ENCODE results near the gene MBD3L2B. TPM values are rescaled to one million over a fixed set of nuclear protein-coding genes. Genes with fewer than 3 reads are reported as not detected.

MBD3L2B gene
- not detected in 2 replicates for total RNA-seq

DNA sequence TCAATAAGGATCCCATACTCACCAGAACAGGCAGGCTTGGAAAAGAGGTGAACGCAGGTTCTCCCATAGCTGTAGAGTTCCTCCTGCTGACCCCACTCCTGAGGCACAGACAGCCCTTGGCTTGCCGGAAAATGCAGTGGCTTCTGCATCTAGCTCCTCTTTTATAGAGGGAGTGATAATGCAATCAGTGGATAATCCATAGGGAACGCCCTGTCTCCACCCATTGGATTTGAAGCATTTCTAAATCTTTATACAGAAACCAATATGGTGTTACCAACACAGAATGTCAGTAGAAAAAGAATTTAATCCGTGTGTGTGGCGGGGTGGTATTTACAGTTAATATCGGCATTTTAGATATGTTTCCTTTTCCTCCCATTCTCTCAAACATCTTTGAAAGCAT is at the start of gene MBD3L2B:
MBD3L2B (minus strand) TSS at position 101 of the 400 bp plus-strand sequence; CDS start at position 67, 34 bp downstream.

DNA sequence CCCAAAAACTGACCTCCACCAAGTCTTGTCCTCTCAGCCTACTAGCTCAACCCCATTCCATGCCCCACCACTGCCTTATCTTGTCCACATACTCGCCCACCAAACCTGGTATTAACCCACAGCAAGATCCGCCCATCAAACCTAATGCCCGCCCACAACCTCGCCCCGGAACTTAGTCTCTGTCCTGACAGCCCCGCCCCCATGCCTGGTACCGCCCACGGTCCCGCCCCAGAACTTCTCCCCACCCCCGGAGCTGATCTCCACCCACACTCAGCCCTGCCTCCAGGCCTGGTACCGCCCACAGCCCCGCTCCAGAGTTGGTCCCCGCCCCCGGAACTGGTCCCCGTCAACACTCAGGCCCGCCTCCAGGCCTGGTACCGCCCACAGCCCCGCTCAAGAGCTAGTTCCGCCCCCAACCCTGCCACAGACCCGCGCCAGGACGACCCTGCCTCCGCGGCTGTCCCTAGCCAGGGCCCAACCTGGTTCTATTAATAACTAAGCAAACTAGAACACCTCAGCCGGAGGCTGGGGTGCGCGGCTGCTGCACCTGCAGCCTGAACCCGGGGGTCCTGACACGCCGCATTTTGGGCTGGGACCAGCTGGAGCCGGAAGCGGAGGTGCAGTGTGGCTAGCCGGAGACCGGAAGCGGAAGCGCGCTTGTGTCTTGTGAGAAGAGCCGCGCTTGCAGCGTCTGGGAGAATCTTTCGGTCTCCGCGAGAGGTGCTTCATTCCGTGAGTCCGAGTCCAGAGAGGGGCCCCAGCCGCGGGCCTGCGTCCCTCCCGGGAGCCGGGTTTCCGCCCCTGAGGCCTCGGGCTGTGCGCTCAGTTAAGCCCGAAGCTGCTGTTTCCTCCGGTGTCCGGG is 48.0 kb upstream of the MBD3L2B start, which contains the start of gene ZNF557:
ZNF557 (plus strand) TSS at position 662 of the 862 bp plus-strand sequence. CDS start 5,372 bp downstream, outside the sequence.

DNA sequence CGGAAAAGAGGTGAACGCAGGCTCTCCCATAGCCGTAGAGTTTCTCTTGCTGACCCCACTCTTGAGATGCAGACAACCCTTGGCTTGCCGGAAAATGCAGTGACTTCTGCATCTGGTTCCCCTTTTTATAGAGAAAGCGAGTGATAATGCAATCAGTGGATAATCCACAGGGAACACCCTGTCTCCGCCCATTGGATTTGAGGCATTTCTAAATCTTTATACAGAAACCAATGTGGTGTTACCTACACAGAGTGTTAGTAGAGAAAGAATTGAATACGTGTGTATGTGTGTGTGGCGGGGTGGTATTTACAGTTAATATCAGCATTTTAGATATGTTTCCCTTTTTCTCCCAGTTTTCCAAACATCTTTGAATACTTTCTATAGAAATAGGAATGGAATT is 37.3 kb upstream of the MBD3L2B start, which contains the start of gene MBD3L3:
MBD3L3 (minus strand) TSS at position 101 of the 400 bp plus-strand sequence; CDS start at position 30, 71 bp downstream.

DNA sequence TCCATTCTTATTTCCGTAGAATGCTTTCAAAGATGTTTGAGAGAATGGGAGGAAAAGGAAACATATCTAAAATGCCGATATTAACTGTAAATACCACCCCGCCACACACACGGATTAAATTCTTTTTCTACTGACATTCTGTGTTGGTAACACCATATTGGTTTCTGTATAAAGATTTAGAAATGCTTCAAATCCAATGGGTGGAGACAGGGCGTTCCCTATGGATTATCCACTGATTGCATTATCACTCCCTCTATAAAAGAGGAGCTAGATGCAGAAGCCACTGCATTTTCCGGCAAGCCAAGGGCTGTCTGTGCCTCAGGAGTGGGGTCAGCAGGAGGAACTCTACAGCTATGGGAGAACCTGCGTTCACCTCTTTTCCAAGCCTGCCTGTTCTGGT is 27.8 kb upstream of the MBD3L2B start, which contains the start of gene MBD3L2:
MBD3L2 (plus strand) TSS at position 301 of the 400 bp plus-strand sequence; CDS start at position 354, 53 bp downstream.

DNA sequence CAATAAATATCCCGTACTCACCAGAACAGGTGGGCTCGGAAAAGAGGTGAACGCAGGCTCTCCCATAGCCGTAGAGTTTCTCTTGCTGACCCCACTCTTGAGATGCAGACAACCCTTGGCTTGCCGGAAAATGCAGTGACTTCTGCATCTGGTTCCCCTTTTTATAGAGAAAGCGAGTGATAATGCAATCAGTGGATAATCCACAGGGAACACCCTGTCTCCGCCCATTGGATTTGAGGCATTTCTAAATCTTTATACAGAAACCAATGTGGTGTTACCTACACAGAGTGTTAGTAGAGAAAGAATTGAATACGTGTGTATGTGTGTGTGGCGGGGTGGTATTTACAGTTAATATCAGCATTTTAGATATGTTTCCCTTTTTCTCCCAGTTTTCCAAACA is 18.8 kb upstream of the MBD3L2B start, which contains the start of gene MBD3L4:
MBD3L4 (minus strand) TSS at position 101 of the 400 bp plus-strand sequence; CDS start at position 66, 35 bp downstream.

DNA sequence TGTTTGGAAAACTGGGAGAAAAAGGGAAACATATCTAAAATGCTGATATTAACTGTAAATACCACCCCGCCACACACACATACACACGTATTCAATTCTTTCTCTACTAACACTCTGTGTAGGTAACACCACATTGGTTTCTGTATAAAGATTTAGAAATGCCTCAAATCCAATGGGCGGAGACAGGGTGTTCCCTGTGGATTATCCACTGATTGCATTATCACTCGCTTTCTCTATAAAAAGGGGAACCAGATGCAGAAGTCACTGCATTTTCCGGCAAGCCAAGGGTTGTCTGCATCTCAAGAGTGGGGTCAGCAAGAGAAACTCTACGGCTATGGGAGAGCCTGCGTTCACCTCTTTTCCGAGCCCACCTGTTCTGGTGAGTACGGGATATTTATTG is 9.0 kb upstream of the MBD3L2B start, which contains the start of gene MBD3L5:
MBD3L5 (plus strand) TSS at position 301 of the 400 bp plus-strand sequence; CDS start at position 335, 34 bp downstream.

Other genes starting within 250 kb of the MBD3L2B start
- gene VAV1, start 248.7 kb downstream of the MBD3L2B start, total RNA-seq, result not detected in 2 replicates
- 0.17 TPM in 1 of 2 replicates, not detected in the other for gene ADGRE1, start 133.9 kb downstream of the MBD3L2B start, total RNA-seq
- not detected in 2 replicates for gene MBD3L5, start 9.1 kb upstream of the MBD3L2B start, total RNA-seq
- gene MBD3L4, start 18.7 kb upstream of the MBD3L2B start, total RNA-seq, result not detected in 2 replicates
- not detected in 2 replicates for gene MBD3L2, start 27.9 kb upstream of the MBD3L2B start, total RNA-seq
- gene MBD3L3, start 37.2 kb upstream of the MBD3L2B start, total RNA-seq, result not detected in 2 replicates
- gene ZNF557, start 48.3 kb upstream of the MBD3L2B start, total RNA-seq, result 20.2 and 23.8 TPM in 2 replicates